Stimulated activated CD4-positive, alpha-beta T cell treated with anti-CD3 and anti-CD28 coated beads, TNF-alpha, amount 100 ng/mL, for 24 hours (primary cell): Measurements from ENCODE around the gene C10orf120.

Experiments used
- DNase-seq, 3 experiments: peaks; one replicate each; pipeline ENCODE4 v3.0.0-alpha.2; 2020; ENCODE audit warnings: low read depth in 3 of 3

C10orf120 gene

DNA sequence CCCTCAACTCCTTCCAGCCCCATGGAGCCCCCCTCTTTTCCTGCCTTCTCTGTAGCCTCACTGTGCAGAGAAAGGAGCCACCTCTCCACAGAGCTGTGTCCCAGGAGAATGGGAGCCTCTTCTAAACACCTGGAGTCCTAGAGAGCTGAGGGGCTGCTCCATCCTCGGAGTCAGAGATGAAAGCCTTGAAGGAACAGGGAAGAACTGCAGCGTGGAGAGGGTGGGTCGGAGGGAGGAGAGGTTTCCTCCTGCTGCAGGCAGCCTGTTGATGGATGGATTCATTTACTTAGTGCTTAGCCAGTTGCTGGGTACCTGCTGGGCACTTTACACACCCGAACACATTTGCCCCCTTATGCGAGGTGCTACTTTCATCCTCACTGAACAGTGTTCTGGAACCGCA lies 39.0 kb downstream of the C10orf120 start:
- DNase-seq, result no peak

DNA sequence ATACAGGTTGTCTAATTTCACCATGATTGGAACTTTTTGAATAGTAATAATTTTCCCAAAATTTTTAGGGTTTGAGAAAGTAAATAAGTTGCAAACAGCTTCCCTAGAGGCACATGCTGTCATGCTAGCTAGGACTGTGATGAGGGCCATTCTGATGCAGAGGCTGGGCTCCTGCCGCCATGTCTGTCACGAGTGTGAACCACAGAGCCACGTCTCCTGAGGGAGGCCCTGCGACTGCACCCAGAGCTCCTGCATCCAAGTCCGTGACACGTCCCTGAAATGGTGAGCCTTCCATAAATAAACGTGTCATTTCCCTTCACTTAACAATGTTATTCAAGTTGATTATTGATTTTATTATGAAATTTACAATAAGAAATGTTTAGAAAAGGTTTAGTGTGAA lies 40.0 kb downstream of the C10orf120 start:
- DNase-seq, result no peak

DNA sequence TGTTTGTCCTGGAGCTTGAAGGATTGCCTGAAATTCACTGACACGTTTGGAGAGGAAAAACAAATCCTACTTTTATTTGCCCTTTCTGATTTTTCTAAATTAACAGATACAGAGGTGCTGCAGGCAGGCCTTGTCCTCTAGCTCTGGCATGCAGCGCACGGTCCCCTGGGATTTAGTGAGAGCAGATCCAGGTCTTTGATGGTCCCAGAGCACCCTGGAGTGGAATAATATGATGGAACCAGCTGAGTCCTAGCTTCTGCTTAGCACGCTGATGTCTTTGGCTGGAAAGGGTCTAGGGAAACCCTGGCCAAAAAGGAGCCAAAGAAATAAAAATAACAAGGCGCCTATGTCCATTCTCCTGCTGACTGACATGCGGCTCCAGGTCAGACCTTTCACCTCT lies 40.5 kb downstream of the C10orf120 start:
- DNase-seq, result no peak

DNA sequence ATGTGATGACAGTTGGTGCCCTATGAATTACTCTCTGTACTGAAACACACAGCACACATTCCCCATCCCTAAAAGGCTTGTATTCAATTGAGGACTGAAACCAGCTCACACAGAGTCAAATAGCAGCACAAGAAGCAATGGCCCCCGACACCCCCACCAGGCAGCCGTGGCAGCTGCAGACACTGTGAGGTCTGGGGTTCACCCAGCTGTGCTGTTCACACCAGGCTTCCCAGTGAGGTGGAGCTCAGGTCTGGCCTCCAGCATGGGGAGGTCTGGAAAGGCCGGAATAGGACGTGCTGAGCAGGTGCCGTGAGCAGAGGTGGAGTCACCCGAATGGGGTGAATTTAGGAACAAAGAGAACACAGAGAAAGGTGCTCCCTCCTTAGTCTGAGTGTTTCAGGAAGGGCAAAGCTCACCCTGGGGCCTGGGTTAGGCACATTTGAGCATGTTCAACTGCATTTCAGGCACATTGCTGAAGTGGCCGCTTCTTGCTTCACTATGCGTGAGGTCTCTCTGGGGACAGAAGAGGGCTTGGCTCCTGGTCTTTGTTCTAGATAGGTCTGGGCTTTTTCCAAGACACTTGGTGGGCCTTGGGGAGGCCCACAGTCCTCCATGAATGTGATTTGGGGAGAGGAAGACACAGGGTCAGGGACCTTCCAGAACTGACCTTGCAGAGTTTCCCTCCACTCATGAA lies 41.1 kb downstream of the C10orf120 start:
- no peak for DNase-seq

DNA sequence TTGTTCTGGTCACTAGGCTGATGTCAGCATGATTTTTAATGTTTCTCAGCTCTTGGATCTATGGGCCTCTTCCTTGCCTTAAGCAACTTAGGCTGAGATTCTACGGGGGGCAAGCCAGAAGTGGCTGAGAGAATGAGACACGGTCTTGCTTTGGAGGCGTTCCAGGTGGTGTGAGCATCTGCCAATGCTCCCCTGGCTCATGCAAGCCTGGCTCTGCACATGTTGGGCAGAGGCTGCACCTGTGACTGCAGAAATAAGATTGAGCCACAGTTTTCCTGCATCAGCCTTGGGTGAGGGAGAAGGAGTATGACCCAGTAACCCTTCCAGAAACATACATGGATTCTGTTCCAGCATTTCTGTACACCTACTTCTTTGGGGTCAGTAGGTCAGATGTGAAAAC lies 41.9 kb downstream of the C10orf120 start:
- DNase-seq, result no peak

DNA sequence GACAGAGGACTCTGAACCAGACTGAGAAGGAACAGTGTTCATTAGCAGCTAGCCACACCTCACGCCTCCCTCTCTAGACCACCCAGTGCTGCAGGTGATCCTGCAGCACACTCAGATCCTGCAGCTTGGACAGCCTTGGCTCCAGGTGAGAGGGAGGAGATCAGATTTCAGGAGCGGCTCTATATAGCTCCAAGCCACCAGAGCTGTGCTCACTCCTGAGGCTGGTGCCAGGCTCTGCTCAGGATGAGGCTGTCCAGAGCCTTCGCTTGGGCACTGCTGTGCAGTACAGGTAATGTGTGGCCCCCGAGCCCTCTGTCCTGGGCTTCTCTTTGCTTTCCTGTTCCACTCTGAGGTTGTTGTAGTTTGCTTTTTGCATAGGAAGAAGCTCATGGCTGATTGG lies 42.4 kb downstream of the C10orf120 start:
- no peak for DNase-seq

DNA sequence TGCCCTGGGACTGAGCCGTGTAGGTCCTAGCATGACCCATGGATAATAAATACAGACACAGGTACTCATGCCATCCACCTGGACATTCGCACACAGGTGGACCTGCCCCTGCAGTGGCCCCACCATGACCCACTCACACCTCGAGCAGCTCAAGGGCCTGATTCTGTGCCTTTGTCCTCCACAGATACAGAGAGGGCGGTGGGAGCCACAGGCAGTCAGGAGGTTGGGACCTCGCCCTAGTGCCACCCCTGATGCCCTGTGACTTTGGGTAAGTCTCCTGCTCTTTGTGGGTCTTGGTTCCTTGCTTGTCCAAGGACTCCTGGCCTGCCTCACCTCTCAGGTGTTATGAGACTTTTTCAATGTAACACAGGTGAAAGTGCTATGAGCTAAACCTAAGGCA lies 42.9 kb downstream of the C10orf120 start:
- DNase-seq, result no peak

DNA sequence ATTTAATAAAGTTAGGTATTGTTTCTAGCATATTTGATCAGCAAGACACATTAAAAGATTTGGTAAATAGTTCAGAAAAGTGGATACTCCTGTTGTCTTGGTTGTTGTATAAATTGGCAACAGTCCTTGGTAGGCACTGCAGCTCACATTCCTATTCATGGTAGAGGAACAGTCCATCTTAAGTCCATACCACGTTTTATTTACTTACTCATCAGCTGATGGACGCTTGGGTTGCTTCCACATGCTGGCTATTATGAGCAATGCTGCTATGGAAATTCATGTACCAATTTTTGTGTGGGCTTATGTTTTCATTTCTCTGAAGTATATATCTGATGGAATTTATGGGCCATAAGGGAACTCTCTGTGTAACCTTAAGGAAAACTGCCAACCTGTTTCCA lies 43.3 kb downstream of the C10orf120 start:
- no peak for DNase-seq

DNA sequence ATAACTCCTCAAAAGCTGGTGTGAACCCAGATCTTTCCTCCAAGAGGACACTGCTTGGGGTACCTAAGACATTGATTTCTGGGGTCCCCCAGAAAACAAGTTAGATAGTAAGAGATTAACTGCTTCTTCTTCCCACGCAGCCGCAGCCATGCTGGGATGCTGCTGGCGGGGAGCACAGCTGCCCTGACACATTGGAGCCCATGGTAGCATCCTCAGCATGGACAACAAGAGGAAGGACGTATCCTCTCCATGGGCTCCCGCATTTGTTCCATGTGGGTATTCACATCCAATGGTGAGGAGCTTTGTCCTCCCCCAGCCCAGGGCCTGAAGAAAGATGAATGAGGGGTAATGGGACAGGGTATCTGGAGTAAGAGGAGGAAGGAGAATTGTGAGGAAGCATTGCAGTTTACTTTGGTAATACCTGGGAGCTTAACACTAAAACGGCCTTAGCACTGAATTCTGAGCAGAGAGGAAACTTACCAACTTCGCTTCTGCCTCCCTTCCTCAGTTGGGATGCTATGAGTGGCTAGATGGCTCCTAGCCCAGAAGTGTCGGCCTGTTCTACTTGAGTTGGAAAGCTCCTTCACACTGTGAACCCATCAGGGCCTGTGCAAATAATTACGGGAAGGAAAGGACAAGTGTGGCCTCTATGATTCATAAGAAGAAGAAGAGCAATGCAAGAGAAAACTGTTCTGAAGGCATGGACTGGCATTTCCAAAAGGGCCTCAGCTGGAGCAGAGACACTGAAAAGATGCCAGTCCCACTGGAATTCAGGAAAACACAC lies 43.9 kb downstream of the C10orf120 start:
- no peak for DNase-seq

DNA sequence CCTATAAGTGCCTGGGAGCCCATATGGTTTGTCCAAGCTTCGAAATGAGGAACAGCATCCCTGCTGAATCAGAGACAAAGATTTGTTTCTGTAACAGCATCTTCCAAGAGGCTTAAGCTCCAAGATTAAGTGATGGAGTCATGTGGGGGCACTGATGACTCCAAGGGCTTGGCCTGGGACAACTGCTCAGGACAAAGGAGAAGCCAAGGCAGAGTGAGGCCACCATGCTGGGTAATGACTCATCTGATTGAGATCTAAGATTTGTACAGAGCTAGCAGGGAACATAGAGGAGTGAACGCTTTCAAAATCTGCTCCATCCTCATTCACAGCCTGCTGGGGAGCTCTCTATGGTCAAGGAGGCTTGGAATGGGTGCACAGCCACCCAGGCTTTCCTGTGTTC lies 49.3 kb downstream of the C10orf120 start:
- DNase-seq, result no peak

DNA sequence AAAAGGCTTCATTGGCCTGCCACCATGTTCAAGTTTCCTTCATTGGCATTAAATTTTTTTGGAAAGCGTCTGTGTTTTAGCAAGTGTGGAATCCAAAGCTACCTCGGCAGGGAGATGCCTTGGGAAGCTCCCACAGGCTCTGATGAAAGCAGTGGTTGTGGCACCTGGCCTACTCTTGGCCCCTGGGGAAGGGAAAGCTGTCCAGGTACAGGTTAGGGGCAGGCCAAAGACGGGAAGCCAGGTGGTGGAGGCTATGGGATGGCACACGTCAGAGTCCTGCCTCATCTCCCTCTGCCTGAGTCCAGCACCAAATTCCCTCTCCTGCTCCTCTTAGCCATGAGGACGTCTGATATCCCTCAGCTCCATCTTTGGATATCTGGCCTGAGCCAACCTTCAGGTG lies 49.7 kb downstream of the C10orf120 start:
- DNase-seq, result no peak

DNA sequence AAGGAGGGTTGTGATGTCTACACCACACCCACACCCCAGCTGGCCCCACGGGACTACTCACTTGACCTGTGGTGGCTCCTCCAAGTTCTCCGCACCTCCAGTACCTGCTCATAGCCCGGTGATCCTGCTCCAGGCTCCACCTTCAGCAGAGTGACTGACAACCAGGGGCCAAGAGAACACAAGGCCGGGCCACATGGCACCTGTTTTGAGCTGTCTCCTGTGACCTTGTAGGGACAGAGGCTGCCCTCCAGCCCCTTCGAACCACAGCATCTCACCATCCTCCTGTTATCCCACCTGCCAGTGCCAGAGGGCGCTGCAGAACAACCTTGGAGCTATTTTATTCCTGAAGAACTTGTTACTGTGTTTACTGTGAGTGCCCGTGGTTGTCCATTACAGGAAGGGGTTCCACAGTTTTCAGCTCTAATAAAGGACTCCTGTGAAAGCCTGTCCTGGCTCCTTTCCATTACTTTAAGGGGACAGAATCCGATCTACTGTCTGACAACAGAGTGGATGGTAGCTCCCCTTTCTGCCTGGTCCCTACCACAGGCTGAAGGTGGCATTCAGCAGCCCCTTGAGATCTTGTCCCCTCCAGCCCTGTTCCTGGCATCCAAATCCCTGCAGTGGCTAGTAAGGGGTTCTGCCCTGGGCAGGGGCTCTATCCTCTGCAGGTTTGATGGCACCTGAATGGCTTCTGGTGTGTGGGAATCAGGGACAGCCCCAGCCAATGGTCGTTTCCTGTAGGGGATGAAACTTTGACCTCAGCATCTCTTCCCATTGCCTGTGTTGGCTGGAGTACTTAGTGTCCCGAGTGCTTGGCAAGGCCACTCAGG lies 50.8 kb downstream of the C10orf120 start:
- peak in 1 of 3 experiments; percentile 30 for DNase-seq
